IPS-15b (cell line): ENCODE results near the gene CACNA2D2.

Experiments
- H3K27me3 ChIP-seq: one replicate; pipeline ENCODE4 v1.6.1; 2013; ENCODE audit warnings: low read length; ENCODE audit not compliant: control insufficient read depth, insufficient read depth
- H3K36me3 ChIP-seq: one replicate; pipeline ENCODE4 v1.6.1; 2013; ENCODE audit warnings: low read length; ENCODE audit not compliant: control insufficient read depth, insufficient read depth
- H3K4me1 ChIP-seq: one replicate; pipeline ENCODE4 v1.6.1; 2013; ENCODE audit warnings: mild to moderate bottlenecking, low read length; ENCODE audit not compliant: control insufficient read depth, insufficient read depth
- H3K4me3 ChIP-seq: one replicate; pipeline ENCODE4 v1.5.1; 2013; ENCODE audit warnings: low read depth, low read length
- H3K9ac ChIP-seq: one replicate; pipeline ENCODE4 v1.6.1; 2013; ENCODE audit warnings: low read depth, mild to moderate bottlenecking, low read length
- H3K9me3 ChIP-seq: one replicate; pipeline ENCODE4 v1.6.1; 2013; ENCODE audit warnings: mild to moderate bottlenecking, low read length; ENCODE audit not compliant: control insufficient read depth, insufficient read depth

CACNA2D2 gene

DNA sequence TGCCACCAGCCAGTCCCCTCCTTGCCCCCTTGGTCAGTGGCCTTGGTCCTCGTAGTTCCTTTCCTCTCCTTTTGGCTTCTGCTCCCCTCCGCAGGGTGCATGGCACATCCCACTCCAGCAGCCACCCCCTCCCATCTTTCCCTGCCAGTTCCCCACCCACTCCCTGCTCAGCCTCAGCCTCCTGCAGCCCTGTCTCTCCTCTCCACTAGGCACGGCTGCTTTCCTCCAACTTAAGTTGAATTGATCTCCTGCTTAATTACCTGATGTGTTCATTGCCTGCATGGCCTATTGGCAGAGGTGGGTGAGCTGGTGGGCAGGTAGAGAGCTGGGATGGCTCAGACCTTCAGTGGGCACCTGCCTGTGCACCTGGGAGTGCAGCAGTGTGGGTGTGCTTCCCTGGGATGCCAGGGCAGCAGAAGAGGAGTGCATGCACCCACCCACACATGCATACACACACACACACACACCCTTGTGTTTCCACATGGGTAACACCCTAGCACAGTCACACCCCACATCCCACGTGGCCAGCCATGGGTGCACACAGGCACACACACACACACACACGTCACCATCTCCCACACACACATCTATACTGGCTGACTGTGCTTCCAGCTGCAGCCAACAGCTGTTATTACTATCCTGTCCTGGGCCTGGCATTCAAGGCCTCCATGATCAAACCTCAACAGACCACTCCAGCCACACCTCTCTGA lies 33.2 kb upstream of the CACNA2D2 start:
- H3K36me3 ChIP-seq: no peaks in the 10 kb centered on the region
- H3K9me3 ChIP-seq: no peaks in the 10 kb centered on the region
- H3K4me1 ChIP-seq: peaks cover 11% of the 10 kb centered on the region
- H3K9ac ChIP-seq: no peak overlapping the region
- H3K4me3 ChIP-seq: no peak overlapping the region
- peaks cover 6% of the 10 kb centered on the region for H3K27me3 ChIP-seq

DNA sequence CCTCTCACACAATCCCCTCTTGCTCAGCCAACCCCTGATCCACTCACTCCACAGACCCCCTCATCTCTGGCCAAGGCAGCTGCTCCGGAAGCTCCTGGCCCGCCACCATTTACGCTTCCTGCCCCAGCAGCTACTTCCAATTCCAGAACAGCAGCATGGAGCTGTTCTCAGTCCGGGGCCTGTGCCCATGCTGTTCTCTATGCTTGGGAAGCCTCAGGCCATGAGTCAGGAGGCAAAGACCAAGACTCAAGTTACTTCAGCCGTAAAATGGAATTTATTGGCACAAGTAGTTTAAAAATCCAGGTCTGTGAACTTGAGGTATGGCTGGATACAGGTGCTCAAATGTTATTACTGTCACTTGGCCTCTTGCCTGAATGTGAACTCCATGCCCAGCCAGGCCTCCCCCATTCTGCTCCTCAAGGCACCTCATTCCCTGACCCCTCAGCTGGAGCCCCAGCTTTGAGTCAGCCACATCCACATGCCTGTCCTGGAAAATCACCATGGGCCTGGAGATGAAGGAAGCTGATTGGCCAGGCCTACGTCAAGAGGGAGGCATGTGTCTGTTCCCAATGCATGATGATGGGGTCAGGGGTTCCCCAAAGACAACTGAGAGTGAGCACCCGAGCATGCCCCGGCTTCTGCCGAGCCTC lies 31.4 kb upstream of the CACNA2D2 start:
- Histone ChIP-seq H3K4me3 (no peak overlapping the region), H3K27me3 (peaks cover 16% of the 10 kb centered on the region)

DNA sequence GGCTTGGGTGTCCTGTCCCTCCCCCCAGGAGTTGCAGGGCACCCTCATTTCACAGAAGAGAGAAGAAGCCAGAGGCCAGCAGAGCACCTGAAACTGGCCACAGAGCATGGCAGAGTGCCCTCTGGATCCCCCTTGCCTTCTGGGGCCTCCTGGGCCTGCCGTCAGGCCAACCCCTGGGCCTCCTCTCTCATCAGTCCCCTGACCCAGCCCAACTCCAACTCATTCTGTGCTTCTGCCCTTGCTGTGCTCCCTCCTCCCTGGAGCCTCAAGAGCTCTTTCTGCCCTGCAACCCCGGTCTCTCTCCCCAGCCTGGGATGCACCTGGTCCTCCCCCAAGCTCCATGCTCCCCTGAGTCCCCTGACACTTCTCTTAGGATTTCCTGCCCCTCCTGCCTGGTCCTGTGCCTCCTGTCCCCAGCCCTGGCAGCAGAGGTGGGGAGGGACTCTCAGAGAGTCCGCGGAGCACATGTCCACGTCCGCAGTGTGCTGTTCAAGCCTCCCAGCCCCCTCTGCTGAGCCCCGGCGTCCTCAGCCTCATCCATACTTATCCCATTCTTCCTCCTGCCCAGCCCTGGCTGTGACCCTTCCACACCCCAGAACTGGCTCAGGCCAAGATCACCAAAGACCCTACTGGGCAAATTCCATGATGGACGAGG lies 30.5 kb upstream of the CACNA2D2 start:
- Histone ChIP-seq H3K36me3 (no peaks in the 10 kb centered on the region), H3K27me3 (peaks cover 21% of the 10 kb centered on the region), H3K9me3 (no peaks in the 10 kb centered on the region), H3K4me3 (no peak overlapping the region), H3K9ac (no peak overlapping the region), H3K4me1 (peaks cover 6% of the 10 kb centered on the region)

More for the DNA sequence above, 31.4 kb upstream of the CACNA2D2 start:
- Histone ChIP-seq H3K36me3 (no peaks in the 10 kb centered on the region), H3K9me3 (no peaks in the 10 kb centered on the region), H3K9ac (no peak overlapping the region), H3K4me1 (peaks cover 9% of the 10 kb centered on the region)

DNA sequence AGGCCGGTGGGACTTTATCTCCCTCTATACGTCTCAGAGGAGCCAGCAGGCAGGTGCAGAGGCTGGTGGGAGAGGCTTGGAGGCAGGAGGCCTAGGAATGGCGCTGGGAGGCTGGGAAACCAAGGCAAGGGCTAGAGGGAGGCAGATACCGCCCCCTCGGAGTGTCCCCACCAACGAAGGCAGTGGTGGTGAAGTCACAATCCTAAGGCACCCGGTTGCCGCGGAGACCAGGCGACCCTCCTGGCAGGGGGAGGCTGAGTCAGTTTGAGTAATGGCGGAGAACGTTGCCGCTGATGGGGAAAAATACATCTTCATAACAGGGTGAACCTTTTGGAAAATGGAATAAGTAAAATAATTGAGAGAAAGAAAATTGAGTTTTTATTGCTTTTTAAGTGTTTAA lies 29.9 kb upstream of the CACNA2D2 start:
- Histone ChIP-seq H3K4me1 (peaks cover under 1% of the 10 kb centered on the region), H3K27me3 (peaks cover 21% of the 10 kb centered on the region), H3K9me3 (no peaks in the 10 kb centered on the region), H3K9ac (no peak overlapping the region), H3K36me3 (no peaks in the 10 kb centered on the region), H3K4me3 (no peak overlapping the region)

GRCh38 chr3:50532062-50532705 lies 28.8 kb upstream of the CACNA2D2 start:
- Histone ChIP-seq H3K4me1 (no peaks in the 10 kb centered on the region), H3K36me3 (no peaks in the 10 kb centered on the region), H3K9ac (no peak overlapping the region), H3K27me3 (peaks cover 19% of the 10 kb centered on the region), H3K4me3 (no peak overlapping the region), H3K9me3 (no peaks in the 10 kb centered on the region)

DNA sequence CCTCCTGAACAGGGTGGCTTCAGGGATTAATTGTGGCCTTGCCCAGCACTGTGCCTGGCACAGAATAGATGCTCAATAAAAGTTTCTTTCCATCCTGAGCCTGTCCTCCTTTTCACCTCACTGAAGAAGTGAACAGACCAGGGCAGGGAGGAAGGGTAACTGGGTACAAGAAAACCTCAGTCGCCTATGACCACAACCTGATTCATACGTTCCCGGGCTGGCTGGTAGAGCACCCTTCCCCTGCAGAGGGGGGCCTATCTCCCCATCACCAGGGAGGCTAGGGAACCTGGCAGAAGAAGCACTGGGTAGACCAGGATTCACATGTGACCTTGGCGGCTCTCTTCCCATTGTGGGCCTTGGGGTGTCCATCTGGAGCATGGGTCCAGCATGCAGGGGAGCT lies 27.8 kb upstream of the CACNA2D2 start:
- no peak overlapping the region for H3K9ac ChIP-seq
- H3K27me3 ChIP-seq: peaks cover 19% of the 10 kb centered on the region
- H3K4me1 ChIP-seq: no peaks in the 10 kb centered on the region
- no peaks in the 10 kb centered on the region for H3K36me3 ChIP-seq
- no peak overlapping the region for H3K4me3 ChIP-seq
- H3K9me3 ChIP-seq: no peaks in the 10 kb centered on the region

DNA sequence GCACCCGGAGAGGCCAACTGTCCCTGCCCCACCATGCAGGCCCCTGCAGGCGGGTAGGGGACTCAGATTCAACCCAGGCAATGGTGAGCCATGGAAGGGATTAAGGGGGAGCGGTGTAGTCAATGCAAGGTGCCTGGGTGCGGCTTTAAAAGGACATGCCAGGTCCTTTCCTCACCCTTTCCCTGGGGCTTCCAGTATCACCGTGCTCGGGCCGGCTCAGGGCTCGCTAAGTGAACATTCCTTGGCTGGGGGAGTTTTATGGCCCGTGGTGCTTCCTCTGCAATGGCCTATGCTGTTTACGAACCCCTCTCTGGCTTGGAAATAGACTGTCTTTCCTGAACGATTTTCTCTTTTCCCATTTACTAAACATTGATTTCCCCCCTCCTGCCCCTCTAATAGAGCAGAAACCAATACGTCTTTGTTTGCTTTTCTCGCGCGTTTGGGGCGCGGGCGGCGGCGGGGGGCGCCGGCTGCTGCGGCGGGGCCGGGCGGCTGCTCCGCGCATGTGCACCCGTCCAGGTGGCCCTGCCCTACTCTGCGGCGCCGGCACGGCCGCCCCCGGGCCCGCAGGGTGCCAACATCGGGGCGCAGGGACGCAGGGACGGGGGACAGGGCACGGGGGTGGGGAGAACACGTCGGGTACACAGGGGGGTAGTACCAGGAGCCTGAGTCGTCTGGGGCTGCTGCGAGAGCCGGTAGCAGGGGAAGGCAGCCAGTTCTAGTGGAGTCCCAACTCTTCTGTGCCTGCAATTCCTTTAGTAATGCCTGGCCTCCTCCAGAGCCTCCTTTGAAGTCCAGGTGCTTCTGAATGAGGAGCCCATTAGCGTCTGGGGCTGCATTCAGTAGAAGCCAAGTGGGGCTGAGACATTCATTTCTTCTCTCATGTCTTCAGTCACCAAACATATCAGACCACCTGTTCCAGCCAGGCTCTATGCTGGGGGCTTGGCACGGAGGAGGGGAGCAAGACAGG lies 26.9 kb upstream of the CACNA2D2 start:
- peaks cover 4% of the 10 kb centered on the region for H3K4me1 ChIP-seq
- H3K27me3 ChIP-seq: peaks cover 19% of the 10 kb centered on the region
- peak overlapping the region; percentile 39 for H3K4me3 ChIP-seq

GRCh38 chr3:50525987-50526386 lies 22.6 kb upstream of the CACNA2D2 start:
- Histone ChIP-seq H3K4me1 (peaks cover 17% of the 10 kb centered on the region), H3K9ac (no peak overlapping the region), H3K9me3 (no peaks in the 10 kb centered on the region), H3K4me3 (no peak overlapping the region), H3K36me3 (no peaks in the 10 kb centered on the region), H3K27me3 (peaks cover 9% of the 10 kb centered on the region)

More for the DNA sequence above, 26.9 kb upstream of the CACNA2D2 start:
- Histone ChIP-seq H3K9ac (no peak overlapping the region), H3K9me3 (no peaks in the 10 kb centered on the region), H3K36me3 (no peaks in the 10 kb centered on the region)

- Histone ChIP-seq H3K36me3 (no peaks in the 10 kb centered on the region), H3K9ac (no peak overlapping the region), H3K4me3 (no peak overlapping the region), H3K9me3 (no peaks in the 10 kb centered on the region), H3K4me1 (peaks cover 22% of the 10 kb centered on the region), H3K27me3 (peaks cover 4% of the 10 kb centered on the region)
Observed at GRCh38 chr3:50525191-50525910, 21.9 kb upstream of the CACNA2D2 start.

GRCh38 chr3:50524746-50525145 lies 21.3 kb upstream of the CACNA2D2 start:
- Histone ChIP-seq H3K4me1 (peaks cover 24% of the 10 kb centered on the region), H3K36me3 (no peaks in the 10 kb centered on the region), H3K27me3 (peaks cover 4% of the 10 kb centered on the region), H3K4me3 (no peak overlapping the region), H3K9ac (no peak overlapping the region), H3K9me3 (no peaks in the 10 kb centered on the region)
